HEK293 (cell line): ENCODE measurements around the gene SPACA6.

Experiments
- BCL11A ChIP-seq: fragments of 450-650 bp; formaldehyde crosslinking; IDR thresholded peaks from 2 replicates; pipeline ENCODE4 v1.5.1; 2016; ENCODE audit warnings: low read depth, missing biosample characterization, missing genetic modification characterization
- BCL11B ChIP-seq: fragments of 450-650 bp; formaldehyde crosslinking; IDR thresholded peaks from 2 replicates; pipeline ENCODE4 v1.5.1; 2016; ENCODE audit warnings: low read depth, missing biosample characterization, missing genetic modification characterization
- FEZF1 ChIP-seq: fragments of 450-650 bp; formaldehyde crosslinking; IDR thresholded peaks from 2 replicates; pipeline ENCODE4 v1.5.1; 2016; ENCODE audit warnings: missing biosample characterization, missing genetic modification characterization
- KLF9 ChIP-seq: fragments of 450-650 bp; formaldehyde crosslinking; IDR thresholded peaks from 2 replicates; pipeline ENCODE4 v1.5.1; 2016; ENCODE audit warnings: missing biosample characterization, missing genetic modification characterization, low read depth
- OVOL3 ChIP-seq: fragments of 450-650 bp; formaldehyde crosslinking; IDR thresholded peaks from 2 replicates; pipeline ENCODE4 v1.5.1; 2016; ENCODE audit warnings: missing biosample characterization, missing genetic modification characterization
- PBX3 ChIP-seq: sonication (generic); formaldehyde crosslinking; IDR thresholded peaks from 2 replicates; pipeline ENCODE4 v1.8.1; 2022; ENCODE audit warnings: mild to moderate bottlenecking, moderate library complexity, missing genetic modification reagents
- SALL2 ChIP-seq: fragments of 450-650 bp; formaldehyde crosslinking; IDR thresholded peaks from 2 replicates; pipeline ENCODE4 v1.5.0; 2017; ENCODE audit warnings: missing biosample characterization, mild to moderate bottlenecking, missing genetic modification characterization, borderline replicate concordance
- SCRT2 ChIP-seq: fragments of 450-650 bp; formaldehyde crosslinking; IDR thresholded peaks from 2 replicates; pipeline ENCODE4 v1.5.1; 2016; ENCODE audit warnings: missing biosample characterization, missing genetic modification characterization
- SETDB1 ChIP-seq: IDR thresholded peaks from one replicate; pipeline ENCODE4 v1.6.1; 2017; ENCODE audit warnings: mild to moderate bottlenecking, low read length, moderate library complexity, mixed read lengths; ENCODE audit not compliant: insufficient read length
- TSHZ1 ChIP-seq: fragments of 450-650 bp; formaldehyde crosslinking; IDR thresholded peaks from 2 replicates; pipeline ENCODE4 v1.5.1; 2016; ENCODE audit warnings: missing biosample characterization, missing genetic modification characterization, borderline replicate concordance
- WT1 ChIP-seq: fragments of 450-650 bp; formaldehyde crosslinking; IDR thresholded peaks from 2 replicates; pipeline ENCODE4 v1.5.1; 2016; ENCODE audit warnings: missing biosample characterization, missing genetic modification characterization
- ZEB2 ChIP-seq: fragments of 450-650 bp; formaldehyde crosslinking; IDR thresholded peaks from 2 replicates; pipeline ENCODE4 v1.5.1; 2016; ENCODE audit warnings: missing biosample characterization, missing genetic modification characterization
- ZNF169 ChIP-seq: fragments of 450-650 bp; formaldehyde crosslinking; IDR thresholded peaks from 2 replicates; pipeline ENCODE4 v1.5.1; 2016; ENCODE audit warnings: missing biosample characterization, missing genetic modification characterization
- ZNF175 ChIP-seq: fragments of 450-650 bp; formaldehyde crosslinking; IDR thresholded peaks from 2 replicates; pipeline ENCODE4 v1.5.1; 2016; ENCODE audit warnings: missing biosample characterization, missing genetic modification characterization
- ZNF184 ChIP-seq: fragments of 450-650 bp; IDR thresholded peaks from 2 replicates; pipeline ENCODE4 v1.5.1; 2018; ENCODE audit warnings: missing biosample characterization, mild to moderate bottlenecking, missing genetic modification characterization
- ZNF2 ChIP-seq: fragments of 450-650 bp; formaldehyde crosslinking; IDR thresholded peaks from 2 replicates; pipeline ENCODE4 v1.5.1; 2016; ENCODE audit warnings: missing biosample characterization, missing genetic modification characterization
- ZNF292 ChIP-seq: fragments of 450-650 bp; formaldehyde crosslinking; IDR thresholded peaks from 2 replicates; pipeline ENCODE4 v1.5.1; 2016; ENCODE audit warnings: low read depth, missing biosample characterization, missing genetic modification characterization, borderline replicate concordance
- ZNF302 ChIP-seq: fragments of 450-650 bp; formaldehyde crosslinking; IDR thresholded peaks from 2 replicates; pipeline ENCODE4 v1.5.1; 2016; ENCODE audit warnings: missing biosample characterization, missing genetic modification characterization, low read depth
- ZNF394 ChIP-seq: fragments of 450-650 bp; formaldehyde crosslinking; IDR thresholded peaks from 2 replicates; pipeline ENCODE4 v1.5.1; 2016; ENCODE audit warnings: missing biosample characterization, missing genetic modification characterization, mild to moderate bottlenecking, moderate library complexity, borderline replicate concordance
- ZNF473 ChIP-seq: fragments of 450-650 bp; formaldehyde crosslinking; IDR thresholded peaks from 2 replicates; pipeline ENCODE4 v1.5.1; 2017; ENCODE audit warnings: missing biosample characterization, missing genetic modification characterization
- ZNF48 ChIP-seq: fragments of 450-650 bp; formaldehyde crosslinking; IDR thresholded peaks from 2 replicates; pipeline ENCODE4 v1.5.1; 2016; ENCODE audit warnings: missing biosample characterization, missing genetic modification characterization
- ZNF501 ChIP-seq: fragments of 450-650 bp; formaldehyde crosslinking; IDR thresholded peaks from 2 replicates; pipeline ENCODE4 v1.5.1; 2016; ENCODE audit warnings: missing biosample characterization, missing genetic modification characterization
- ZNF529 ChIP-seq: fragments of 450-650 bp; formaldehyde crosslinking; IDR thresholded peaks from 2 replicates; pipeline ENCODE4 v1.5.1; 2017; ENCODE audit warnings: missing genetic modification characterization, missing biosample characterization; ENCODE audit not compliant: insufficient replicate concordance
- ZNF544 ChIP-seq: fragments of 450-650 bp; formaldehyde crosslinking; IDR thresholded peaks from 2 replicates; pipeline ENCODE4 v1.5.0; 2017; ENCODE audit warnings: missing biosample characterization, missing genetic modification characterization
- ZNF610 ChIP-seq: fragments of 450-650 bp; formaldehyde crosslinking; IDR thresholded peaks from 2 replicates; pipeline ENCODE4 v1.5.1; 2016; ENCODE audit warnings: missing biosample characterization, missing genetic modification characterization, borderline replicate concordance
- ZNF658 ChIP-seq: fragments of 450-650 bp; formaldehyde crosslinking; IDR thresholded peaks from 2 replicates; pipeline ENCODE4; 2016; ENCODE audit warnings: missing biosample characterization, missing genetic modification characterization
- ZNF670 ChIP-seq: fragments of 450-650 bp; formaldehyde crosslinking; IDR thresholded peaks from 2 replicates; pipeline ENCODE4 v1.5.1; 2016; ENCODE audit warnings: missing biosample characterization, missing genetic modification characterization, low read depth
- ZNF776 ChIP-seq: fragments of 450-650 bp; formaldehyde crosslinking; IDR thresholded peaks from 2 replicates; pipeline ENCODE4 v1.5.0; 2017; ENCODE audit warnings: missing biosample characterization, missing genetic modification characterization, borderline replicate concordance
- ZSCAN5A ChIP-seq: fragments of 450-650 bp; formaldehyde crosslinking; IDR thresholded peaks from 2 replicates; pipeline ENCODE4 v1.5.1; 2016; ENCODE audit warnings: missing biosample characterization, missing genetic modification characterization
- TF ChIP-seq, protein P1 (sequence below): fragments of 450-650 bp; formaldehyde crosslinking; conservative IDR thresholded peaks from 2 replicates; pipeline ENCODE4 v1.5.1; 2016; ENCODE audit warnings: low read depth, missing biosample characterization, missing genetic modification characterization
- TF ChIP-seq, protein P2 (sequence below): fragments of 450-650 bp; formaldehyde crosslinking; IDR thresholded peaks from 2 replicates; pipeline ENCODE4 v1.5.1; 2016; ENCODE audit warnings: missing biosample characterization, missing genetic modification characterization

The SPACA6 gene

GRCh38 chr19:51703575-51704515 lies 10.7 kb downstream of the SPACA6 start (continued):
- TF ChIP-seq, protein P1, sequence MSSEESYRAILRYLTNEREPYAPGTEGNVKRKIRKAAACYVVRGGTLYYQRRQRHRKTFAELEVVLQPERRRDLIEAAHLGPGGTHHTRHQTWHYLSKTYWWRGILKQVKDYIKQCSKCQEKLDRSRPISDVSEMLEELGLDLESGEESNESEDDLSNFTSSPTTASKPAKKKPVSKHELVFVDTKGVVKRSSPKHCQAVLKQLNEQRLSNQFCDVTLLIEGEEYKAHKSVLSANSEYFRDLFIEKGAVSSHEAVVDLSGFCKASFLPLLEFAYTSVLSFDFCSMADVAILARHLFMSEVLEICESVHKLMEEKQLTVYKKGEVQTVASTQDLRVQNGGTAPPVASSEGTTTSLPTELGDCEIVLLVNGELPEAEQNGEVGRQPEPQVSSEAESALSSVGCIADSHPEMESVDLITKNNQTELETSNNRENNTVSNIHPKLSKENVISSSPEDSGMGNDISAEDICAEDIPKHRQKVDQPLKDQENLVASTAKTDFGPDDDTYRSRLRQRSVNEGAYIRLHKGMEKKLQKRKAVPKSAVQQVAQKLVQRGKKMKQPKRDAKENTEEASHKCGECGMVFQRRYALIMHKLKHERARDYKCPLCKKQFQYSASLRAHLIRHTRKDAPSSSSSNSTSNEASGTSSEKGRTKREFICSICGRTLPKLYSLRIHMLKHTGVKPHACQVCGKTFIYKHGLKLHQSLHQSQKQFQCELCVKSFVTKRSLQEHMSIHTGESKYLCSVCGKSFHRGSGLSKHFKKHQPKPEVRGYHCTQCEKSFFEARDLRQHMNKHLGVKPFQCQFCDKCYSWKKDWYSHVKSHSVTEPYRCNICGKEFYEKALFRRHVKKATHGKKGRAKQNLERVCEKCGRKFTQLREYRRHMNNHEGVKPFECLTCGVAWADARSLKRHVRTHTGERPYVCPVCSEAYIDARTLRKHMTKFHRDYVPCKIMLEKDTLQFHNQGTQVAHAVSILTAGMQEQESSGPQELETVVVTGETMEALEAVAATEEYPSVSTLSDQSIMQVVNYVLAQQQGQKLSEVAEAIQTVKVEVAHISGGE (tag by site-specific recombination) = 0 out of 2 replicates have a peak, but pooled peaks have one; percentile 21
- TF ChIP-seq ZNF394 (tag by site-specific recombination) (no peak), ZNF501 (no peak), ZNF302 (tag by site-specific recombination) (no peak), ZNF529 (tag by site-specific recombination) (no peak), ZSCAN5A (no peak), SETDB1 (no peak), ZNF2 (tag by site-specific recombination) (no peak), ZNF473 (tag by site-specific recombination) (no peak), ZNF175 (no peak), SCRT2 (tag by site-specific recombination) (no peak), PBX3 (CRISPR knock-in tag) (no peak), ZNF184 (tag by site-specific recombination) (no peak), WT1 (no peak), OVOL3 (tag by site-specific recombination) (no peak), ZNF658 (tag by site-specific recombination) (no peak), ZEB2 (tag by site-specific recombination) (peak; percentile 30), SALL2 (tag by site-specific recombination) (no peak), ZNF670 (tag by site-specific recombination) (no peak), TSHZ1 (tag by site-specific recombination) (no peak), ZNF776 (no peak), ZNF48 (tag by site-specific recombination) (no peak), ZNF169 (no peak), ZNF610 (tag by site-specific recombination) (no peak), BCL11B (no peak), KLF9 (peak; percentile 94), ZNF292 (tag by site-specific recombination) (no peak), BCL11A (tag by site-specific recombination) (no peak), FEZF1 (tag by site-specific recombination) (no peak), ZNF544 (no peak)
- TF ChIP-seq, protein P2, sequence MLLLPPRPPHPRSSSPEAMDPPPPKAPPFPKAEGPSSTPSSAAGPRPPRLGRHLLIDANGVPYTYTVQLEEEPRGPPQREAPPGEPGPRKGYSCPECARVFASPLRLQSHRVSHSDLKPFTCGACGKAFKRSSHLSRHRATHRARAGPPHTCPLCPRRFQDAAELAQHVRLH = no peak
